ENCODE data around the gene PTPRE.

Gene PTPRE

GRCh38 chr10:128005858-128006257 lies 99.0 kb downstream of the PTPRE start:
- no peak for DNase-seq

DNA sequence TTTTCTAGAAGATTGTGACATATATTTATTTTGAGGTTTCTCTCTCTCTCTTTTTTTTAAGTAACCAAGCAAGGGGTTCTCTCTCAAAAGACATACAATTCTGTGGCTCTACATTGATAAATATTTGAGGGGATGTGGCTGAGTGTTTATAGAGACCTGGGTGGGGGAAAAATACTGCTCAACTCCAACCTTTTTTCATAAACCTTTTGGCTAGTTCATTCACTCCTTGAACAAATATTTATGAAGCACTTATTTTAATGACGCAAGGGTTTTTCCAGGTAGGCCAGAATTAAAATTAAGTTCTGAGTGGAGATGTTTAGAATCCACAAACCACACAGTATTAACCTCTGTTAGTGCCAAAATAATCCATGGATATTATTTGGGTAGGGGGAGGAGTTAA lies 100.2 kb downstream of the PTPRE start:
- DNase-seq = no peak

DNA sequence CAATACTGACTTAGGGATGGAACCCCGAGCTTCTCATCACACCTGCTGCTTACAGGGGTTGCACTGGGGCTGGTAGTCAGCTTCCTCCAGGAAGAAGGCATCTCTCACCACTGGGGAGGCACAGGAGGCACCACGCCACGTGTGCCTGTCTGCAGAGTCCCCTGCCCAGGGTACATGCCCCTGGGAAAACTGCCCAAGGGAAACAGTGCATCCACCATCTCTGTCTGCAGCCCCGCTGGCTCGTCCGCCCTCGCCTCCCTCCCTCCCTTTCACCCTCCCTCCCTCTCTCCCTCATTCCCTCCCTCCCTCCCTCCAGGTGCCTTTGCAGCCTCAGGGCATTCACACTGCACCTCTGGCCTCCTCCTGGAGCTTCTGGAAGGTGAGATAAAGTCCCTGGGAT lies 101.1 kb downstream of the PTPRE start:
- no peak for DNase-seq

DNA sequence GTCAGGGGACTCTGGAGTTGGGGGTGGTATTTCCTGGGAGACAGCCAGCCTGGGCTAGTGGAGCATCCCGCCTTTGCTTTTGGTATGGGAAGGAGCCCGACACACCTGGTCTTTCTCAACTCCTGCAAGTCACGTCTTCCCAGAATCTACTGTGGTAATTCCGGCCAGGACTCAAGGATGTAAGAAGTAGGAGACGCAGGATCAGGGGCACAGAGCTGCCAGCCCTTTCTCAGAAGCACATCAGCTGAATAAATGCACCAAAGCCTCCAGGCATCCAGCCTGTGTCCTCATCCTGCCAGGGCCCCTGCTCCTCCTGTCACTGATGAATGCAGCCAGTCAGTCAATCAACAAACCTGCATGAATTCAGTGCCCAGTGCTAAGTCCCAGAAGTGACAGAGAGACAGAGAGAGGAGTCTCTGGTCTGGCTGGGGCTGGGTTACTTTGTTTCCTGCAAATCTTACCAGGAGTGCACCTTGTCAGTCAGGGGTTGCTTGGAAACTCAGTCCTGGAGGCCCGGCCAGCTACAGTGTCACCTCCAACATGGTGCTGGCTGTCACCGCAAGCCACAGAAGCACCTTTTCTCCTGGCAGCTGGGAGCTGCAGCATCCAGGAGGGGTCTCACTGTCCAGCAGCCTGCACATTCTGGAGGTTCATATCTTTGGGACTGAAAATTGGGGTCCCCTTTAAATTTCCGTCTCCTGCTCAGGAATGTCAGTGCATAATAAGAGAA lies 101.8 kb downstream of the PTPRE start:
- DNase-seq = no peak

- no peak for DNase-seq
These were observed 102.6 kb downstream of the PTPRE start for GRCh38 chr10:128009372-128010126.

DNA sequence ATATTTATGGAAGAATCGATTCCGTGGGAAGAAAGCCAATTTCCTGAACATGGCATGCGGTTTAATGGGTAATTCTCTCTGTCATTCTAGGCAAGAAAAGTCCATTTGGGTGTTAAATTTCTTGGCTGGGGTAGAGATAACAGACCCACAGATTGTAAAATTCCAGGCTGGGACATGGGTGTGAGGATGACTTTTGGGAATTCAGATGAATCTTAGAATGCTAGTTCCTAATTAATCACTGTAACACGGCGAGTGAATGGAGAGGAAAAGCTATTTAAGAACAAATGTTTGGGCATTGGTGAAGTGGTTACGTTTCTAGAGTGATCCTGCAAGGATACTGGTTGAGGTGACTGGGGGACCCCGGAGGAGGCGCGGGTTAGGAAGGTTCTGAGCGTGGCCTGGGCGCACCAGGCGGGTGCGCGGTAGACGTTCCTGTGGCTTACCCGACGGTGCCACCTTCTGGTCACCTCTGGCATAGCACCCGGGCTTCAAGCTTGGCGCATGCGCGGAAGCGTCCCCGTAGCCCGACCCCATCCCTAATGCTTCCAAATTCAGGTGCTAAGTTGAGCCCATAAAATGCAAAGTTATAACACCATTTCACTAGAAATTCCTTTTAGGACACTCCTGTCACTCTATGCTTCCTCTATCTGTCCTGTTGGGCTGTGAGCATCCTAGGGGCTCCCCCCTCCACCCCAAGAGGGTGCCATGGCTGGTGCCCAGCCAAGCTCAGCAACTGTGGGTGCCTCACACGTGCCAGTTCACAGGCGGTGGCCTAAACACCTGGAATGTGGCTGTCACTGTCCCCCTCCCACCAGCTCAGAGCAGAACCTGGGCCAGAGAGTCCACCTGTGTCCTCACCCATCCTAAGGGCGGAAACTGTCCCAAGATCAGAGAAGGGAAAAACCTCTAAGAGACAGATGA lies 104.4 kb downstream of the PTPRE start:
- DNase-seq = peak; percentile 90

GRCh38 chr10:128013626-128014025 lies 106.7 kb downstream of the PTPRE start:
- DNase-seq = no peak

DNA sequence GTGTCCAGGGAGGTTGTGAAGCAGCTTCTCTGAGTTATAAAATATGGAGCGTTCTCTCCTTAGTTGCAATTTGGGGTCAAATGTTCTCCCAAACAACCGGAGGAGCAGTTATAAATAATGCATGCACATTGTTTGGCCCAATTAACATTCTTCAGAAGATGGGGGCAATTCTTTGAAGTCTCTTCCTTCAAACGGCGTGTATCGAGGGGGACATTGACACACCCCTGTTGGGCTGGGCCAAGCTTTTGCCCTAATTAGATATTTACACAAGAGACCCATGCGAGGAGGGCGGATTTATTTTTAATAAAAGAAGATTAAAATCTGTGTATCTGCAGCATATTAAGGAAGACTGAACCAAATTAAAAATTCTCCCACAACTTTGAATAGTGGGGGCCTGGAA lies 107.3 kb downstream of the PTPRE start:
- no peak for DNase-seq

DNA sequence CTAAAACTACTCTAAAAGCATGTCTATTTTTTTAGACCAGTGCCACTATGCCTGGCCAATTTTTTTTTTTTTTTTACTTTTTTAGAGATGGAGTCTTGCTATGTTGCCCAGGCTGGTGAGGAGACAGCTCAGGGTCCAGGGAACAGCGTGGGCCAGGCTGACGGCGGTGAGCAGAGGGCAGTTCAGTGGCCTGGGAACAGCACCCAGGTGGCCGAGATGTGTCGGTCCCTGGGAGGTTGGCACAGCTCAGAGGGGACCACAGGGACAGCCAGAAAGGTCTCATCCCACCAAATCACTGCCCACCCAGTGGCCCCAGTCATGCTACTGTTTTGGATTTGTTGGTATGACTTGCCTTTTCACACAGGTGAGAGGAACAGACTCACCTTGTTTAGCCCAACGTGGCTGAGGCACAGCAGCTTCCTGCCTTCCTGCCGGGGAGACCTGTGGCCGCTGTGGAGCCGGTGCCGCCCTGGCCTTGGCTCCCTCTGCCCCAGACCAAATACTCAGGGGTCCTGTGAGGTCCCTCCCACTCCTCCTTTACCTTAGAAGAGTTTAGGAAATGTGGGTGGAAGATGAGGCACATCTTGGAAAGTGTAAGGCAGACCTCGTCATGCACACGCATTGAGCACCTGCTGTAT lies 109.6 kb downstream of the PTPRE start:
- no peak for DNase-seq

GRCh38 chr10:128017822-128018221 lies 110.9 kb downstream of the PTPRE start:
- DNase-seq = no peak

GRCh38 chr10:128018236-128018635 lies 111.3 kb downstream of the PTPRE start:
- no peak for DNase-seq

DNA sequence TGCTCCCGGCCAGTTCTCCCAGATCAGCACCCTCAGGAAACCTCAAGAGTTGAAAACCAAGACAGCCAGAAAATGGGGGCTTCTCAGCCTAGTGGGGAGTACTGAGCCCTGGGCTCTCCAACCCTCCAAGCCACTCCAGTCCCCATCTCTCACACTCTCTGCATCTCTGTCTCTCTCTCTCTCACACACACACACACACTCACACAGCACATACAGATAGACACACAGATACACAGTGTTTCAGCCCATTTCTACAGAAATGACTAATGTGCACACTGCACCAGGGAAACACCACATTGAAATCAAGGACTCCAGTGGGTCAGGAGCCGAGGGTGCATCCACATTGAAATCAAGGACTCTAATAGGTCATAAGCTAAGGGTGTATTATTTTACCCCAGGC lies 111.8 kb downstream of the PTPRE start:
- DNase-seq = no peak

DNA sequence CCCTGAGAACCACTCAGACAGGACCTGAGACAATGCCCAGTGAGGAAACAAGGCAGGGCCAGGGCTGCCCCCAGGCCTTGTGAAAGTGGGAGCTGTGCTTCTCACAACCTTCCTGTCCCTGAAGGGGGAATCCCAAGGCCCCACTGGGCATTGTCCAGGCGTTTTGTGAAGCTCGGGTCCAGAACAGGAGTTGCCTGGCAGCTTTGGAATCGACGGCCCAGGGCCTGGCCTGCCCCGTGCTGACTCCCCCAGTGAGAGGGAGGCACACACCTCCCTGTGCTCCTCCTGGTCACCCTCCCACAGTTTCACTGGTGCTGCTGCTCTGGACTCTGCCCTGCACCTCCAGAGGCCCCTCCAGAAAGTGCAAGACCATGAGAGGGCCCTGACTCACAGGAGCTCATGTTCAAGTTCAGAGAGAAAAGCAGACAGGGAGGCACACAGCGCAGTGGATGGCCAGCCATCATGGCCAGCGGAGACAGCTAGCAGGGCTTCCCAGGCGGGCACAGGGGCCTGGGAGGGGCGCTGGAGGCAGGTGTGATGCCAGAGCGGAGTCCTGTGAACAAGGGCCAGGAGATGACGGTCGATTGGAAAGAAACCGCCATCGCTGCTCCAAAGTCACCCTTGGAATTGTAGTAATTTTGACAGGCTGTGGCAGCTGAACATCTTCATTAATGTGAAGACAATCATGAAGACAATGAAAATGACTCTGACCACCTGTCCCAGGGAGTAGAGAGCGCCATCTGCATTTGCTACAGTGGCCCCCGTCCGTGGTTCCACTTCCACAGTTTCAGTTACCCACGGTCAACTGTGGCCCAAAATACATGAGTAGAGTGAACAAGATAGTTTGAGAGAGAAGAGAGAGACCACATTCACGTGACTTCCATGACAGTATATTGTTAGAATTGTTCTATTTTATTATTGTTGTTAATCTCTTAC lies 115.6 kb downstream of the PTPRE start:
- DNase-seq = no peak

DNA sequence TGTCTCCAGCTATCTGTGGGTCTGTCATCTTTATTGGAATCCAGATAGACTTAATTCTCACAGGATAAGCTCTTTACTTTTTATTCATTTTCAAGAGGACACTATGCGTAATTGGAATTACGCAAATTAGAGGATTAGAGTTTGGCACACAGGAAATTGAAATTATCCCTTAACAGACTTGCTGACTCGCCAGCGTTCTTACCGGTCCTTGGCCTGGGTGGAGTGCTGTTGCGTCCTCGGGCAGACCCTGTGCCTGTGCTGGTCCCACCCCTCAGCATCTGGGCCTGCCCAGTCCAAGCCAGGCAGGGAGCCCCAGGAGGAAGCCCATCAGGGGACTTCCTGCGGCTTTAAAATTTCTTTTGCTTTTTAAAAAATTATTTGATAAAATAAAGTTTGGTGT lies 117.5 kb downstream of the PTPRE start:
- no peak for DNase-seq

- DNase-seq = no peak
These were observed 118.5 kb downstream of the PTPRE start for GRCh38 chr10:128025437-128025836.

DNA sequence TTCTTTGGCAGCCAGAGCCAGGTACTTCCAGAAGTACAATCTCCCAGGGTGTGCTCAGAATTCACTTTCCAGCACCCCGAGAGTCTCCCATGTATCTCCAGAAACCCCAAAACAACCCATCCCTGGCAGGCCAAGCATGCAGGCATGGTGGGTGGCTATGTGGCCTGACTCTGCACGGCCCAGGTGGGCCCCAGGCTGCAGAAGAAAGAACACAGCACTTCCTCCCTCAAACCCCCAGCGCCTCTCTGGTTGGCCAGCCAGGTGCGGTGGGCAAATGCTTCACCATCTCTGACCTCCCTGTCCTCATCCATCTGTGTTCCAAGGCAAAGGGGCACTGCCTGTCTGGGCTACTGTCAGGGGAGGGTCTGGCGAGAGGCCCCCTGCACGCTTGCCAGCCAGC lies 119.0 kb downstream of the PTPRE start:
- no peak for DNase-seq

DNA sequence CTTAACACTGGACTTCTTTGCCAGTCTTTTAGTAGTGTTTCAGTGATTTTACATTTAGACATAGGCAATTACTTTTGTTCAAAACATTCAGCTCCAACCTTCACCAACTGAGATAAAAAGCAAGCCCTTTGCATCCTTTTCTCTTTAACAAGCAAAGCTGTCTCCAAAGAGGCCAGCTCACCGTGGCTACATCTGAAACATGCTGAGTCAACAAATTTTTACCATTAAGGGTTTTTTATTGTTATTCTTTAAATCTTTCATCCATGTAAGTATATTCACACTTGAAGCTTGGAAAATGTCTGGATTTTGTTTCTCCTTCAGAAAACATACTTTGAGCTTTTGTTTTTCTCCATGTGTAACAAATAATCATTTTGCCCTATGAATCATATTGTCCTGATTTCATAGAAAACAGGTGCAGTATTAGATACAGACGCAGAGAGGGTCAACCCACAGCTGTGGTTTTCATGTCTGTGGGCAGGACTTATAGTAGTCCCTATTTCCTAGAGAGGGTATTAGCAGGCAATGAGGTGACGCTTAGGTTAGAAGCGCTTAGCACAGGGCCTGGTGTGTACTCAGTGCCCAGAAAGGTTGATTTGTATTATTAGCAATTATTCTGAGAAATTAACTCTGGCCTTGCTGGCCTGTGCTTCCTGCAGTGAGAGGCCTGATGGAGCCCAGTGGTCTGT lies 119.9 kb downstream of the PTPRE start:
- DNase-seq = no peak

- no peak for DNase-seq
These were observed 120.4 kb downstream of the PTPRE start for GRCh38 chr10:128027306-128027705.

DNA sequence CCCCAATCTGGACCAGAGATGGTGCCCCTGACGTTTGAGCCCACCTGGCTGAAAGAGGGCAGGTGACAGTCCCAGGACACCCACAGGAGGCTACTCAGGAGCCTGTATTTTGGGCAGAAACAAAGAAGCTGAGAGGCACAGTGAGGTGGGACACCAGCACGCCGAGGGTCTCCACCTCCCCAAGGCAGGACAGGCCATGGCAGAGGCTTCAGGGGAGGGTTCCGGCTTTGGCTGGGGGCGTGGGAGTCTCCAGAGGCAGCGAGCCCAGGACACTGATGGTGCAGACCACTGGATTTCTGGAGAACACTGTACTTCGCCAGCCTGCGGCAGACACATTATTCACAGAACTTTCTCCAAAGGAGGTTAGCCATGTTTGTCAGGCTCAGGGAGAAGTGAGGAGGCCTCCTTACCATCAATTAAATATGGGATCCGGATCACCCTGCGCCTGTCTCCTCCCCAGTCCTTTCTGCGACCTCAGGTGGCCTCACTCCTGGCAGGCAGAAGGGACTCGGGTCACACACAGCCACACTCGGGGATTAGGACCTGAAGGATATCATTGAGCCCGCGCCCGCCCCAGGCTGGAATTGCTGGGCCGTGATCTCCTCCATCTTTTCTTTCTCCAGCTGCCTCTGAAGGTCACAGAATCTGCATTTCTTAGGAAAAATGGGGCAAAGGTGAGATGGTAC lies 121.1 kb downstream of the PTPRE start:
- no peak for DNase-seq

- no peak for DNase-seq
These were observed 121.8 kb downstream of the PTPRE start for GRCh38 chr10:128028508-128029289.
